ENCODE data around the gene ARVCF.

The ARVCF gene

DNA sequence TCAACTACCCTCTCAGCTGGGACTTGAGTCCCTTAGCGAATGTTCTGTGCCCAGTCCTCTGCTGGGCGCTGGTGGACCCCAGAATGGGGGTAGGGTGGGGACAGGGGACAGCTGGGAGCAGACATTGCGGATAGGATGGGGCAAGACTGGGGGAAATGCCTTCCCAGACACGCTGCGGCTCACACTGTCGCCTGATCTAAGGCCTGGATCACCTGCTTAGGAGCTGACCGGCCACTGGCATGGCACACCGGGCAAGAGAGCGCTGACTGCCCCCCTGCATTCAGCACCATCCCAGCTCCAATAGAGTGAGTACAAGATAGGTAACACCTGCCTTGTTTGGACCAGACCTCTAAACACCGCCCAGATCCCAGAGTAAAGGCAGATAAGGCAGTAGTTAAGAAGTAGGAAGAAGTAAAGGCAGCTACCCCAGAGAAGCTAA lies 1.4 kb downstream of the ARVCF start:
- no peak for DNase-seq

DNA sequence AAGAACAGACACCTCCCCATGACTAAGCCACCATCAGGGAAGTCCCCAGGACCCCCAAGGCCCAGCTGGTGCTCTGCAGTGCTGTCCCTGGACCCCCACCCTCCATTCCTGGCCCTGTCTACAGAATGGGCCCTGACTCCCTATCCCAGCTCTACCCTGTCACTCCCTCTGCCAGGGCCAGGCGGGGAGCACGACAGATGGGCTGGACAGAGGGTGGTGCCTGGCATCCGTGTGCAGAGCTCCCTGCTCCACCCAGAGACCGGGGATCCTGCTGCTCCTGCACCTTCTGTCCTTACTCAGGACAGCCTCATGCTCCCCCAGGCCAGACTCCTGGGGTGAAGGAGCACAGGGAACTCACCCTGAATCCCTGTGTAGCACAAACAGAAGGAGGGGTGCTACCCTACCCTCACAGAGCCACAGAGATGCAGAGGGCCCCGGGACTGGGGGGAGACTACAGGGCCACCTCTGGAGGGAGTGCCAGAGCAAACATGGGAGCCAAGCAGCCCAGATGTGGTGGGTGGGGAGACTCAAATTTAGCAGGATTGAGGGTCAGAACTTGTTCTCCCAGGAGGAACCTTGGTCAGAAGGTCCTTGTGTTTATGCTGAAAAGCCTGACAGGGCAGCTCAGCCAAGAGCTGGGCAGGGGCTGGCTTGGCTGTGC lies 2.0 kb downstream of the ARVCF start:
- no peak for DNase-seq

DNA sequence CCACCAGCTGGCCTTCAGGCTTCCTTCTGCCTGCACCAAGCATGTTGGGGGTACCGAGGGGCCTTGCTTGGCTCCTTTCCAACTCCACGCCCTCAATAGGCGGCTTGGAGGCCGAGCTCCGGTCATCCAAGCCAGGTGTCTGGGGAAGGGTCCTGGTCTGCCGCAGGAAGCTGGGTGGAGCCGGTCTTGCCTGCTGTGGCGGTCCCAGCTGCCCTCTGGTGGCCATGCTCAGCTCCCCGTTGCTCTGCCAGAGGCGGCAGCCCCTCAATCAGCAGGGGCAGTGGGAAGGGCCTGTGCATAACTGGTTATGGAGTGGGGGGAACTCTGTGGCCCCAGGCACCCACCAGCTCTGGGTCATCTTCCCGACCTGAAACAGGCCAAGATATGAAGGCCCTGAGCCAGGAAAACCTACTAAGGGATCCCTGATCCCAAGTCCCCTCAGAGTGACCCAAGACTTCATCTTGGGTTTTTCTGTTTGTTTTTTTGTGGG lies 3.2 kb downstream of the ARVCF start:
- DNase-seq, result peak; percentile 80

- DNase-seq, result no peak
Observed at GRCh38 chr22:20012741-20013331, 3.8 kb downstream of the ARVCF start.

DNA sequence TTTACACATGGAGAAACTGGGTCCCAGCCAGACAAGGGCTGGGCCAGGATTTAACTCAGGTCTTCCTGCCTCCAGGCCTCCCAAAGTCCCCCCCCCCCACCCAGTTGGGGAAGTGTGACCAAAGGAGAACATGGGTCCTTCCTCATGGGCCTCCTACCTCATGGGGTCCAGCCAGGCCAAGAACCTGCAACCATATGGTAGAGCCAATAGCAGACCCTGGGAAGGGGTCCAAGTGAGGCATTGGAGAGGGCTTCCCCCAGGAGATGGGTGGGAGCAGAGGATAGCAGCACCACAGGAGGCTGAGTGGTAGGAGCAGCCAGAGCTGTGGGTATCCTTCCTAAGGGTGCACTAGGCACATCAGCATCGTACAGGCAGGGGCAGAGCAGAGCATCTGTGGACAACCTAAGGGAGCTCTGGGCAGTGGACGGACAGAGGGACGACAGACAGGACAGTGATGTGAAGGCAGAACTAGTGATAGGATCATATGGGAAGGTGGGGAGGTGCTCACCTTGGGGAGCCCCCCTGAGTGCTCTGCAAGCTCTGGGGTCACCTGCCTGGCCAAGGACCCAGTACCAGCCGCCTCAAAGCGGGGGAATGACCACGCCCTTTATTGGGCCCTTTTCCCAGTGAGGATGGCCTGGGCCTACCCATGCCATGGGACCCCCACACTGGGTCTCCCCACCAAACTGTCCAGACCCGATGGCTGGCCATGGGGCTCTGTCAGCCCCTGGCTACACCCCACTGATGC lies 4.5 kb downstream of the ARVCF start:
- no peak for DNase-seq

DNA sequence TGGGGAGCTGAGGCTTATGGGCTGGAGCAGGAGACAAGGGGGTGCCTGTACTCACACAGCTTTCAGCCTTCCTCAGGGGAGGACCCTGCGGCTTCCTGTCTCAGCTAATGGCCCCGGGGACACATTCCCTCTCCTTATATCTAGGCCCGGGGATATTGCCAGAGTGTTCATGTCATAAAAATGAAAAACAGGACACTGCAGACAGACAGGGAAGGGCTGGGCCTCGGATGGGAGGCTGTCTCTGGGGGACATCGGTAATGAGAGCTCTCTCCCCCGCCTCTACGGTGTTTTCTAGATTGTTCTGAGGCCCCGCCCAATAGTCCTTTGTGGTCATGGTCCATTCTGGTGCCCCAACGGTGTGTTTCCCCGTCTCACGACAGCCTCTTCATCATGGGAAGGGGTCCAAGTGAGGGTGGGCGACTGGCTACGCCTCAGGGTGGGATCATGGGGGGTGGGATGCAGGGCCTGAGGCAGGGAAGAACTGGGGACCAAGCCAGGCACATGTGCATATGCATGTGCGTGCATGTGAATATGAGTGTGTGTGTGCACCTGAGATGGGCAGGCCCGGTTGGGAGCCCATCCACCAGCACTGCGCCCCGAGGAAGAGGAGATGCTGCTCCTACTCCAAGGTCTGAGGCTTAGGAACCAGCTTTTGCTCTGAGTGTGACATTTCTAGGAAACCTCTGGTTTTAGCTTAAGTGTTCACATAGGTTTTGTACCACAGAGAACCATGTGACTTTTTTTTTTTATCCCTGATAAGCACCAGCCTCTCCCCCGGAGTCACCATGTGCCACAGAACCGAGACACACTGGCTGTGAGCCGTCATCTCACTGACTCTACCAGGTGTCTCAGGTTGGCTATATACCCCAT lies 5.3 kb downstream of the ARVCF start:
- no peak for DNase-seq

DNA sequence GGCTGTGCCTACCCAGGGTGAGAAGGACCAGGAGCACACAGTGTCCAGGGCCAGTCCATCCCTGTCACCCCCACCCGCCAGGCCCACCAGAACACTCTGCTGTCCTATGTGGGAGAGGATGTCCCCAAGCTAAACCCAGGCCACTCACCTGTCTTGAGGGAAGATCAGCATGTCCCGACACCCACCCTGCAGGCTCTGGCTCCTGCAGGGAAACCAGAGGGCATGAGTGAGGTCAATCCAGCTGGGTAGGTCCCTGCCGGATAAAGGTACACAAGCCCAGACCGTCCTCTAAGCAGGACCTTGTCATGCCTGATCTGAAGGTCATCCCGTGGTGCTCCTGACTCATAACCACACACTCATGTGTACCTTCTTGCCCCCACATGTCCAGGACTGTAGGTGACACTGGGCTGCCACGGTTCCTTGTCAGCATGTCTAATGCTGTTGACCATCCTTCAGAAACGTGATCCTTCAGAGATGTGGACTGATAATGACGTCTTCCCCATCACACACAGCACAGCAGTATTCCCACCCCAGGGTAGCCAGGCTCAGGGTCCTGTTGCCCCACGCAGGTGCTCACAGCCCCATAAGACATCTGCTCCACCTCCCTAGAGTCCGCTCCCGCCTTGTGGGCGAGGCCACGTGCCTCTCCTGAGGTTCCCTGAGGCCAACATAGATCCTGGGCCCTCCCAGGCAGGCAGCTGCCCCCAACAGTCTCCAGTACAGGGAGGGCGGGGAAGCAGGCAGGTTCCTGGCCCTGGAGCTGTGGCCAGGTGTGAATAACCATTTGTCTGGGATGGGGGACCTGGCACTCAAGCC lies 6.1 kb downstream of the ARVCF start:
- no peak for DNase-seq

DNA sequence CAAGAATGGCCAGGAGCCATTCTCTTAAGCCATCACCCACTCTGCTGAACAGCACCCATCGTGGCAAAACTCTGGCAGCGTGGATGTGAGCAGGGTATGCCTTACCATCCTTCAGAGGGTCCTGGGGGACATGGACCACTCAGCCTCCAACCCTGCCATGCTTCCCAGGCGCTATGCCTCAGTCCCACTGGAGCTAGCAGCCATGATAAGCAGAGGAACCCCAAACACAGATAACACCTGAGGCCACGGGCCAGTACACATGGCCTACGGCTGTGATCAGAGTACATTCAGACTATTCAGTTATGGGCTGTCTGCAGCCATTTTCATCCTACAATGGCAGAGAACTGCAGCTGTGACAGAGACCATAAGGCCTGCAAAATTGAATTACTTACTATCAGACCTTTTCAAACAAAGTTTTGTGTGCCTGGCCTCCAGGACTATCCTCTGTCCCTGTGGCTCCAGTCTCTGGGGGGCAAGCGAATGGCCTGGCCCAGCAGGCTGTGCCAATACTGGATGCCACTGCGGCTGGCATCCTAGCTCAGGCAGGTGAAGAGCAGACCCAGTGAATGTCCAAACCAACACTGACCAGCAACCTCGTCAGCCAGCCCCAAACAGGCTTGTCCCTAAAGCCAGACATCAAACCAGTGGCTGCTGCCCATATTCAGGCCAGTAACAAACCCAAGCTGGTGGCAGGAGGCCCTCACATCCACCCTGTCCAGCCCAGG lies 6.9 kb downstream of the ARVCF start:
- no peak for DNase-seq

DNA sequence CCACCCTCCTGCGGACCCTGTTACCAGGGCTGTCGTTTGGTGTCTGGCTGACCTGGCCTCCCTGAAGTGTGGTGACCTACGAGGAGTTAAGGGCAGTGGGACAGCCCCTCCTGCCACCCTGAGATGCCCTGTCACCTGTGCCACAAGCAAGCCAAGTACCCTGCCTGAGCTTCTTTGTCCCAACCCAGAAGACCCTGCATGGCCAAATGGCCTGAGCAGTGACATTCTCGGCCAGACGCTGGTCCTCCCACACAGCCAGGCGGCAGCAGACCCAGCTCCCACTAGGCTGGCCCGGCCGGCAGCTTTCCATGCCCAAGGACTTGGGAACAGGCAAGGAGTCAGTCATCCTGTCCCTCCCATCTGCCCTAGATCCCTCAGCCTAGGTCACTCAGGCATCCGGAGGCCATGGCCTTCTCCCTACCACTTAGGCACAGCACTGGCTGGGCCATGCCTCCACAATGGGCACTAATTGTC lies 7.6 kb downstream of the ARVCF start:
- DNase-seq, result no peak

GRCh38 chr22:20008221-20008995 lies 8.2 kb downstream of the ARVCF start:
- no peak for DNase-seq

GRCh38 chr22:20004464-20004863 lies 12.2 kb downstream of the ARVCF start:
- no peak for DNase-seq

GRCh38 chr22:20003304-20003703 lies 13.3 kb downstream of the ARVCF start:
- no peak for DNase-seq

GRCh38 chr22:20002636-20003035 lies 14.0 kb downstream of the ARVCF start:
- no peak for DNase-seq

DNA sequence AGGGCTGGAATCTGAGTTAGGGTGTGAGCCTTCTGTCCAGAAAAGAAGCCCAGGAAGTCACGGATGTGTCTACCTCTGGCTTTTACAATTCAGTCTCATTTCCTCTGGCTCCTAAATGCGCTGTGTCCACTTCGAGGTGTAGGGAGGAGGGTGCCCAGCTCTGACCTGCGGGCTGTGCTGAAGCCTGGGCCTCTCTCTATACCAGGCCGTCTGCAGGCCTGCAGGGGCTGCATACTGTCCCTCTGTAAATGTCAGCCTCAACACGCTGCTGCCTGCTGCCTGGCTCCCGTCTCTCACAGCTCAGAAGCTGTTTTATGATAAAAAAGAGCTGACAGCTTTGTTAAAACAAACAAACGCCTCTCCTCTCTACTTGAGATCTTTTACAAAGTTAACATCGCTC lies 14.5 kb downstream of the ARVCF start:
- DNase-seq, result no peak

- no peak for DNase-seq
Observed at GRCh38 chr22:20001082-20001638, 15.5 kb downstream of the ARVCF start.

GRCh38 chr22:20000246-20001081 lies 16.2 kb downstream of the ARVCF start:
- DNase-seq, result no peak

GRCh38 chr22:19998991-19999820 lies 17.4 kb downstream of the ARVCF start:
- DNase-seq, result peak; percentile 18
